Fibroblast of skin of right quadriceps (primary cell): ENCODE results near the gene MYH15.
"Not testable (repeated sequence)": the region's sequence is repeated elsewhere in the genome, so short reads cannot be mapped to it uniquely, and the experiment has no call there.

Experiments
- DNase-seq: peaks from one replicate; pipeline ENCODE4 v3.0.0-alpha.2; 2013

MYH15 gene

DNA sequence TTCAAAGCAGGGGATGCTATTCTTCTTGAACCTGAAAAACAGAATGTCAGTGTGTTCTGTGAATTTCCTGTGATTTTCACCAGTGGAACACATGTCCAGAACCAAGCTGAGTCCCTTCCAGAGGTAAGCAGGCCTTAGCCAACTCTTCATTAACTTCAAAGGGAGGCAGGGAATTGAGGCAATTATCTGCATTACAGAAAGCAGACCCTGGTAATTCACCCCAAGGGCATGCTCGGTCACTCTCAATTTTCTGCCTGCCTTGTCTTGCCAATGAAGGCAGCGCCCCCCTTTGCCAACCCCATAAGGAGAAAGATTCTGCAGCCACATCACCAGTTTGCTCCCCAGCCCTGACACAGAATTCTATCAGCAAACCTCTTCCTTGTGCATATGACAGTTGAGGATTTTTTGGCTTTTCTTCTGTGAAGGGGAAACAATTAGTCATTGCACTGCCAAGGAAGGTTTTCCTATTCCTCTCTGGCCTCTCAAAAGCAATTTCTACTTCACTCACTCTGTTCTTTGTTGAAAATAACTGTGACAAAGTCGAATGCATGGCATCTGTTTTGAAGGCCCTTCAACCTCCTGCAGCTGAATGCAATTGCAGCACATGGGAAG, 128.8 kb downstream of the MYH15 start:
- DNase-seq = no peak

DNA sequence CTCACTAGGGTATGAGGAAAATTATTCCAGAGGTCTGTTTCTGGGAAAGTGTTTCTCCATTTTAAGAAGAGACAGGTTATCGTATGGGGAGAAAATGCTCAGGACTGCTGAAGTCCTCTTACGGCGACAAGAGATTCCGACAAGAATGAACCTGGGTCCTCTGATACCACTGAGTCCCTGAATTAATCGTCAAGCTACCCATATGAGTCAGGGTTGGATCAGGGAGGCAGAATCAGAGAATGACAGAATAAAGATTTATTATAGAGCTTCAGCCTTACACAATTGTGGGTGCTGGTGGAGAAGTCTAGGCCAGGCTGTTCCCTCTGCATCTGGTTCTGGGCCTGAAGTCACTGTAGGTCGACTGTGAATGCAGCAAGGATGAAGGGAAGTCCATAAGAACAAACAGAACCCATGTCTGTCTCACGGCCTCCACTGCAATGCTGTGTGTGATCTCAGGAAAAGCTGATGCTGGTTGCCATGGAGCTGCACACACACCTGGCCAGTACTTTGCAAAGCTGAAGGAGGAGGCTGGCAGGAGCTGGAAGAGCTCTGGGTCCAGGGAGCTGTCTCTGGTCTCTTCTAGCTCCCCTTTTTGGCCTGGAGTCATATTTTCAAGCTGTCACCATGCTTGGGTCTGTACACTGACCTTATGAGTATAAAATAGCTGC, 130.1 kb downstream of the MYH15 start:
- DNase-seq = no peak

DNA sequence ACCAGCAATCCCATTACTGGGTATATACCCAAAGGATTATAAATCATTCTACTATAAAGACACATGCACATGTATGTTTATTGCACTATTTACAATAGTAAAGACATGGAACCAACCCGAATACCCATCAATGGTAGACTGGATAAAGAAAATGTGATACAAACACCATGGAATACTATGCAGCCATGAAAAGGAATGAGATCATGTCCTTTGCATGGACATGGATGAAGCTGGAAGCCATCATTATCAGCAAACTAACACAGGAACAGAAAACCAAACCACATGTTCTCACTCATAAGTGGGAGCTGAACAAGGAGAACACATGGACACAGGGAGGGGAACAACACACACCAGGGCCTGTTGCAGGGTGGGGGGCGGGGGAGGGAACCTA, 131.4 kb downstream of the MYH15 start:
- not testable (repeated sequence) for DNase-seq

DNA sequence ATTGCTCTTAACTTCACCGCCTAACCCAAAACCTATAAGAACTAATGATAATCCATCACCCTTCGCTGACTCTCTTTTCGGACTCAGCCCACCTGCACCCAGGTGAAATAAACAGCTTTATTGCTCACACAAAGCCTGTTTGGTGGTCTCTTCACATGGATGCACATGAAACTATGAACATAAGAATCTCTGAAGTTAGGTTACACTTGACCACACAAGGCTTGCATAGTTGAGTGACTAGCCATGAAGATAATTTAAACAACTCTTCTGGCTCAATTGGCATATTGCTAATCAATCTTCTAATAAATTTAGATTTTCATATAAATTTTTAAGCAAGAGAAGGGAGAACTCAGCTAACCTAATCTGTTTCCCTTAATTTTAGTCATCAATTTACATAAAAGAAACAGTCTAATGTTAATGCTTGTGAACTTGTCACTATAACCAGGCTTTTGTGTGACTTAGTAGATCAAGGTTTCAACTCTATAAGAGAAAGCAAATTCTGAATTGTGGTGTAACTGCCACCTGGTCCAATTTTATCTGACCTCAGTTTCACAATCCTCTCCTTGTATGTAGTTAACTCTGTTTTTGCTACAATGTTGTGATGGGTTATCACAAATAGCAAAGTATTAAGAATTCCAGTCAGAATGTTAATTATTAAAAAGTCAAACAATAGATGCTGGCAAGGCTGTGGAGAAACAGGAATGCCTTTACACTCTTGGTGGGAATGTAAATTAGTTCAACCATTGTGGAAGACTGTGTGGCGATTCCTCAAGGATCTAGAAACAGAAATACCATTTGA, 132.0 kb downstream of the MYH15 start:
- no peak for DNase-seq

DNA sequence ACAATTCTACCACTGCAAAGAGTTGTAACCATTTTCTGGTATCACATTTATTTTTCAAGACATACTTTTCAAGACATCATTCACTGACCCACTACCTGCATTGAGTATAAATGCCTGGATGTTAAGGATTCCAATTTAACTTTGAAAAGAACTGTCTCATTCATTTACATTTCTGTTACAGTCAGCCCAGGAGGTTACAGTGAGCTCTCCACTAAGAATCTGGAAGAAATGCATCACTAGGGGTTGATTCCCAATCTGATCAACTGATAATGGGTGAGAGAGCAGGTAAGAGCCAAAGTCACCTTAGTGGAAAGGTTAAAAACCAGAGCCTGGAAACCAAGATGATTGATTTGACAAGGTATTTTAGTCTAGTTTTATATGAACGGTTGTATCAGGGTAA, 133.0 kb downstream of the MYH15 start:
- no peak for DNase-seq

DNA sequence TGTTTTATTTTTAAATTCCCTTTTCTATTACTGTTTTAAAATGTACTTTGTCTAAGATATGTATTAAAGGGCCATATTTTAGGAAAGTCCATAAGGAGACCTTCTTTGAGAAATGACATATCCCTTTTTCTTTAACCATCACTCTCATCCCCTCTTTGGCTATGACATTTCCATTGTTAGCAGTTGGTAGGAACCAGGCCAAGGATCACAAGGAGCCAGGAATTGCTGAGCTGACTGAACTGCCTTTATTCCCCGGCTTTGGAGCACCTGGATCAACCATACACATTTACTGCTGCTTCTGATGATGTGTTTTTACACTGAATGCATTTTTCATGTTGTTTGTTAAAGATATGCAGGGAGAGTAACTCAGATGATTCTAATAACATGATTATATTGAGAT, 134.4 kb downstream of the MYH15 start:
- DNase-seq = no peak

DNA sequence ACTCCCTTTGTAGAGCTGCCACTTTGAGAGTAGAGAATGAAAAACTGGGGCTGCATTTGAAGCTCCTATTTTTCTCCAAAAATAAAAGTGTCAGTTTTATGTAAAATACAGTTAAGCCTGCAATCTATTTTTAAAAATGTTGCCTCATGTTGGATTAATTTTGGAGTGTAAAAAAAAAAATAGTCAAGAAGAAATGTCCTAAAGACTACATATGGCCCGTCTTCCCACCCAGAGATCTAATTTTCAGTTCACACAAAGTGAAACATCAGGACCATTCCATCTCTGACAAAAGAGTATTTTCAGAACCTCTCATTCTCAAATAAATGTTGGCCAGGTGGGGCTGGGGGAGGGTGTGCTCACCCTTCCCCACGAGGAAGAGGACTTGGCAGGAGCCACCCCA, 151.4 kb downstream of the MYH15 start:
- DNase-seq = no peak

DNA sequence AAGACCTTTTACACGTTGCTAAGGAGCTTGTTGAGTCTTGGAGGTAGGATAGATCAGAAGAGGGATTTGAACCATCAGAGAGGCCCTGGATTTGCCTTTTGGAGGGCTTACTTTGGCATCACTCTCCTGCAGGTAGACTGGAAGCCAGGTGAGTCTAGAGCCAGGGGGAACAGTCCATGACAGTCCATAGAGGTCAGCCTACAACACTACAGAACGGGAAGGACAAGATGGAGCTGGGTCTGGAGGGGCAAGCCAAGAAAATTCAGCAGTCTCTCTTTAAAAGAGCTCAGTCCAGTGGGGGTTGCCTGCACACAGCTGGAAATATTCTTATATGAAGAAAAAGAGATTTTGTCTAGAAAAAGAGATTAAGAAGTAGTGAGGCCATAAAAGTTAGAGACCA, 153.4 kb downstream of the MYH15 start:
- no peak for DNase-seq

DNA sequence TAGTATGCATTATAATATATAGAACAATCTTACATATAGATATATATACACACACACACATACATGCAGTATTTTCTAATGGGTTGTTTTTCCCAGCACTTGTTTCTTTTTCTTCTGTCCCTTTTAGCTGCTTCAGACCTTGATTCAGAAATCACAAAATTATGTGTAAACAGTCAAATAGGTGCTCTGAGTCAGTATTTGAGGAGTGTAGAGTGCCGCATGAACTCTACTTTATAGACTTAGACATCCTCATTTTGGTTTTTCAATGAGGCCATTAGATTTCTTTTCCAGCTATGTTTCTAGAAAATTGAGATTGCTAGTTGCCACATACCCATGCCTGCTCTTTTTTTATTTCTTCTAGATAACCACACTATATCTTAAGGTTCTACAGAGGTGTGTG, 155.8 kb downstream of the MYH15 start:
- DNase-seq = no peak

DNA sequence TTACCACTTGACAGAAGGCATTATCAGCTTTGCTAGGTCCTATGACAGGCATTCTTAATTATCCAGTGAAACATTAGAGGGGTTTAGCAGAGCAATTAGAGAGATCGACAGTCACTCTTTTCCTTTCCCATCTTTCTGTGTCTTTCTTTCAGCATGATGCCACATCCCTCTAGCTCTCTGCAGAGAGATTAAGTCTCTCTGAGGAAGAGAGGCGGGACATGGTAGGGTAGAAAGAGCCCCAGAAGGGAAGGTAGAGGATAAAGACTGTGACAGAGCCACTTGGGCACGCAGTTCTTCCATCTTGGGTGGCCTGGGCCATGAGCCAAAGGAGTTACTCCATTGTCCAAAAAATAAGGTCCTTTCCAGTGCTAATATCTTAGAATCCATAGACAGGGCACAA, 158.2 kb downstream of the MYH15 start:
- DNase-seq = no peak

DNA sequence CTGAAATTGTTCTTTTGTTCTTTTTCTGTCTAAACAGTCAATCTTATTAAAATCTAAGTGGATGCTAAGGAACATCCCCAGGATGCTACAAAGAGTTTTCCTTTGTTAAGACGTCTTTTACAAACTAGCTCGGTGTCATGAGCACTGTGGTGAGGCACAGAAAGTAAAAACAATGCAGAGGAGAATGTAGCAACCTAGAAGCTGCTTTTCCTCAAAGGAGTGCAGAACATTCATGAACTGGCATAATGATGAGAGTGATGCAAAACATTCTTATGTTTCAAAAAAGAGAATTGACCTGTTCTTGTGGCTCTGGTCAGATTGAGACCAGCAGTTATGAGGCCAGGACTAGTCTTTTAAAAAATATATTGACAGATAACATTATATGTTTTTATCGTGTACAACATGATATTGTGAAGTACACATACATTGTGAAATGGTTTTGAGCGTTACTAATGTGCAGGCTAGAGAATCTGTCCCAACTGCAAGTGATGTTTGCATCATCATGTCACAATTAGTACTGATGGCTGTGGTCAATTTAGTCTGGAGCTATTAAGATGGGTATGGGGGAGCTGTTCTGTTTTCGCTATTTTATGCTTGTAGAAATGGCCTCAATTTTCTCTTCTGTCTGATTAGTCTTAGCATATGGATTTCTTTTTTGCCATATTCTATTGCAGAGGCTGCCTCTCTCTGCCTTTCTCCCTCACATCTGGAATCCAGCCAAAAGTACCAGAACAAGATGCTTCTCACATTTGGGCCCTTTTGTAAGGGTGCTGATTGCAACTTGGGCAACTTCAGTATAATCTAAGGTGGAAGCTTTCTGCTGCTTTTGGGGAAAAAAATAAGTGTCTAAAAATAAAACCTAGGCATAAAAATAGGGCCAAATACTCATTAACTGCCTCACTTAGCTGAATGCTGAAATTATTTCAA, 163.8 kb downstream of the MYH15 start:
- DNase-seq = no peak

DNA sequence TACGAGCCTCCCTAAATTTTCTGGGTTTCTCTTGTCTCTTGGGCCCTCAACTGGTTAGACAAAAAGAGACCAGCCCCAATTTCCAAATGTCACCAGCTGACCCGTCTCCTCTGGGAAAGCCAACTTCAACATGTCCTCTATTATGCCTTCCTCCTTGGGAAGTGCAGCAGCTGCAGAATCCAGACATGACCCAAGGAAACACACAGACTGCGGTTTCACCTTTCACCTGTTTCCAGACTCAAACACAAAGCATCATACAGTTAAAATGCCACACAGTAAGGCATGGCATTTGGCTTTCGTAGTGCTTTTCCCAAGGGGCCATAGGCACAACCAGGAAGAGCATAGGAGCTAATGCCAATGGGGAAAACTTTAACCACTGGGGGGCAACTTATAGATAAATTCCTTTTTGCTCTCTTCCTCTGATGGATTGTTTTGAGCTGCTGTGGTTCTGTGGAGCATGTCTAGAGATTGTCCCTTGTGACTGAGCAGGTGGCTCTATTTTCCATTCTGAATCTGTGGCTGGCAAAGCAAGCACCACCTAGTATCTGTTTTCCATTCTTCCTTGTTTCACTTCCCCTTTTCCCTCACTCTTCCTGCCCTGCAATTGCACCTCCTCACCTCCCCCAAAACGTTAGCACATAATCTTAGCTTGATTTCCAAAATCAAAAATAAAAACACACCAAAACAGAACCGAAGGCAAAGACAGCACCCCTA, 164.7 kb downstream of the MYH15 start:
- DNase-seq = peak; percentile 4

DNA sequence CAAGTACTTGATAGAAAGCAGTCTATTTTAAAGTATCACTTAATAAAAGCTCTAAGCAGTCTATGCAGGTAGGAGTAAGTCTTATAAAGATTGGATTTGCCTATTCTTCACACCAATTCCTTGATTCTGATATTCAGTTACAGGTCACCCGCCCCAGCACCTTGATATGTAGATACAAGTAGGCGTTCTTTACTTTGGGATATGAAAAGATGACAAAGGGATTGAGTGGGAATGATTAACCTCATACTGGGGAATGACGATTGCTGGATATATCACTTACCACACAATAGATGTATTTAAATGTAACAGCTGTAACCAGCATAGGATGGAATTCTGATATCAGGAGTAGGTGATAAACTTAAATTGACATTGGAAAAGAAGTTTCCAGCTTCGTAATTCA, 166.9 kb downstream of the MYH15 start:
- DNase-seq = no peak

DNA sequence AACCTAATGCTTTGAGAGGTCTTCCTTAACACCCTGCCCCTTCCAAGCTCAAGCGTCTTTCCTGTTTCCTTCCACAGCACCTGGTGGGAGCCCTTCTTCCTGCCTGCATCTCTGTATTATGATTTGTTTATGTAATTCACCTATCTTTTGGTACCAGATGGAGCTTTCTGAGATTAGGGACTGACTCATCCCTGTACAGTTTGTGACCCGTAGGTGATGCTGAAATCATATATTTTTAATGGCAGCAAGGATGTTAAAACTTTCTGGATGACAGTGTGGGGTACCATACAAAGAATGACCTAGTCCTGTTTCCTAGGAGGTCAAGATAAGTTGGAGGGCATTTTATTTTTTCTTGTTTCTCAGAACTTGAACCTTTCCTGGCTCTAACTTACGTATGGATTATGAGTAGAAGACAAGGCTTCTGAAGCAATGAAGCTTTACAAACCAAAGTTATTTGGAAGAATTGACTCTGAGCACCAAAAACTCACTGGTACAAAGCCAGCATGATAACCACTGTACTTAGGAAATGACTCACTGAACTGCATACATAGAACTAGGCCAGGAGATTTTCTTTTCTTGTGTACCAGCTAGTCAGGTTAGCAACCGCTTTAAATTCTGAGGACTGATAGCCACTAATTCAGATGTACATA, 167.4 kb downstream of the MYH15 start:
- DNase-seq = peak; percentile 28

DNA sequence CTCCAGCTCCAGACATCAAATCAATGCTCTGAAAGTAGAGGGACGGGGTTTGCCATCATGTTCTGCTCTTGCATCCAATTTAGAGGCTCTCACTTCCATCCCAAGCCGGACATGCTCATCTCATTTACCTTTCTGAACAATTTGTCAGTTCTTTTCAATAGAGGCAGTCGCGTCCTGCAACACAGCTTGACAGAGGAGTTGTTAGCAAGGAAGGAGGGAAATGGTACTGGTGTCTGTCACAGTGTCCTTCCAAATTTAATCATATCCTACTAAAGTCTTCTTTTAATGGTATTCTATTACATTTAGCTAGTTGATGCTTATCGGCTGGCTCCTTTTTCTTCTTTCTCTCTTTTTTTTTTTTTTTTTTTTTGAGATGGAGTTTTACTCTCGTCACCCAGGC, 168.5 kb downstream of the MYH15 start:
- no peak for DNase-seq

DNA sequence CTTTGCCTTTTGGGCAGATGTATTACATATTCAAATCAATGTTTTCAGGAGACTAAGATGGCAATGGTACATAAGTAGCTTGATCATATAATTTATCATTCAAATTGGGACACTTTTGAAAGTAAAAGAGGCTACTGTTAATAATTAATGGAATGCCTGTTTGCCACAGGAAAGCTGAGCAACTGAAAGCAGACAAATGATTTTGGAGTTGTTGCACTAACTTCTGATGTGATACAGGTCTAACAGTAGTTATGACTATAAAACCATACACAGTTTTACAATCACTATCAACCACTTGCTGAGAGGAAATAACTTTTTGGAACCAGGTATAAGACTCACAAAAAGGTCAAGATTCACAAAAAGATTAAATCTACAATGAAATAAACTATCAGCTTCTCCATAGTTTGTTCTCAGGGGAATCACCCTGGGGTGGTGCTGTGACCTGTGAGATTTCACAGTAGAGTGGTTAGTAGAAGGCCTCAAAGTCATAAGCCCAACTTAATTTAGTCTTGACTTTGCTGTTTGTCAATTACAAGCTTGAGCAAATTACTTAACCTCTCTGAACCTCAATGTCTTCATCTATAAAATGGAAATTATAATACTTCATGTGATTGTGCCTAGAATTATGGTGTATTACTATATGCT, 171.4 kb downstream of the MYH15 start:
- no peak for DNase-seq

DNA sequence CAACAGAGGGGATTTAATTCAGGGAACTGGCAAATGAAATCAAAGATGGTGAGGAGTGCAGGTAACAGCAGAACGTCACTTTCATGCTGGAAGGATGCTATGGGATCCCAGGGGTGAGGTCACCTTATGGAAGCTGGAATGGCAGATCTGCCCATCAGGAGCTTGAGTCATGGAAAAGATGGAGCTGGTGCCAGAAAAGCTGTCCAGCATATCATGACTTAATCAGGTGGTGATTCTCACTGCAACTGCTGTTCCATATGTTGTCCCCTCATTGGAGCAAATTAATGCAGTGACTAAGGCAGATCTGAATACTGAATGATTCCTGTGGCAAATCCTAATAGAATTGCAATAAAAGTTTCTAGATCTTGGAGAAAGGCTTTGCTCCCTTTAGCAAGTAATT, 175.7 kb downstream of the MYH15 start:
- peak; percentile 16 for DNase-seq

DNA sequence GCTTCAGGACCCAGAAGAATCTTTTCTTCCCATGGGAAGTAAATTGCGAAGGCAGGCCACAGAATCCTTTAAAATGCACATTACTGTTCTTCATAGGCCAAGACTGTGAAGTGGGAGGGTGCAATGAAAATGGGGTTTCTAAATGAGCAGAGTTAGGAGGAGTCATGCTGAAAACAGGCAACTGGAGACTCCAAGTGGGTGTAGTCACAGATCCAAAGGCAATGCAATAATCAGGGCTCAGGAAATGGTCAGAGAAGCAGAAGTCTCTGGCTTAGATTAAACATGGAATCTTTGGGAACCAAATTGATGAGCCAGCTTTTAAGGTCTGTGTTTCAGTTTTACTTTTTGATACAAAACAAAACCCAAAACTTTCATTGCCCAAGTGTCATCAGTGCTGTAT, 176.4 kb downstream of the MYH15 start:
- no peak for DNase-seq

DNA sequence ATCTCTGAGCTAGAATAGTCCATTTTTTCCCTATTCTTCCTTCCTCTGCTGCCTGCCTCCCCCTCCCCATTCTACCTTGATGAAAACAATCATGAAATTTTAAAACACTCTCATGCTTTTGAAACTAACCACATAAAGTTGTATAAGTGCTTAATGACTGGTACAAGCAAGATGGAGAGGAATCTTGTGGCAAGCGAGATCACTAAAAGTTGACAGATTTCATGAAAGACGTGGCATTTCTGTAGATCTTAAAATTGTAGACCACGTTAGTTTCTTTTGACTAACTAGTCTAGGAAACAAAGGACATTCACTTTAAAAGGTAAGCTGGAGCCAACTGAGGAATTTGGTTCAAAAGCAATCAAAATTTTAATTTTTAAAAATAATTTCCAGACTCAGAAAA, 178.6 kb downstream of the MYH15 start:
- DNase-seq = no peak
